Measurements from ENCODE around the gene UBXN2A. TPM values are rescaled to one million over a fixed set of nuclear protein-coding genes. Genes with fewer than 3 reads are reported as not detected.
"Not testable (repeated sequence)": the region's sequence is repeated elsewhere in the genome, so short reads cannot be mapped to it uniquely, and the experiment has no call there.

Gene UBXN2A
- total and polyA plus RNA-seq, 10 donors: 4.3 to 12.4 (median 8.5) TPM

DNA sequence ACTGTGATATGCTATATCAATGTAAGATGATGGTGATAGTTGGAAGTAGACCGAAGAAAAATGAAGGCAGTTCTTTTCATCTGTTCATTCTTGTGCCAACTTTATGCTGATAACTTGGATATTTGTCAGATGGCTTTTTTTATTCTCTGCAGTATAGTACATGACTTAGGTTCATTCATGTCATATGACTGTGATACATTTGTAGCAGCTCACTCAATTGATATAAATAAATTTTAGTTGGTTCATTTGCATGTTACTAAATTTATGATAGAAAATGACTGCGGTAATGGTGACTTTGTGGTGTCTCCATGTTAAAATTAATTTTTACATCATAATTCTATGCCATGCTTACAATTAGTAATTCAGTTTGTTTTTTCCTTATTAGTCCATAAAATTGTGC is 7.1 kb downstream of the UBXN2A start:
- WGBS, 5 donors: 82 to 91% (median 86%) methylated on average over 2 of the region's 2 CpGs
- TF ChIP-seq POLR2AphosphoS5 (IDR thresholded peaks at IDR 0.05): no peak
- no peak for TF ChIP-seq POLR2A (IDR thresholded peaks at IDR 0.05)
- TF ChIP-seq, protein P1, sequence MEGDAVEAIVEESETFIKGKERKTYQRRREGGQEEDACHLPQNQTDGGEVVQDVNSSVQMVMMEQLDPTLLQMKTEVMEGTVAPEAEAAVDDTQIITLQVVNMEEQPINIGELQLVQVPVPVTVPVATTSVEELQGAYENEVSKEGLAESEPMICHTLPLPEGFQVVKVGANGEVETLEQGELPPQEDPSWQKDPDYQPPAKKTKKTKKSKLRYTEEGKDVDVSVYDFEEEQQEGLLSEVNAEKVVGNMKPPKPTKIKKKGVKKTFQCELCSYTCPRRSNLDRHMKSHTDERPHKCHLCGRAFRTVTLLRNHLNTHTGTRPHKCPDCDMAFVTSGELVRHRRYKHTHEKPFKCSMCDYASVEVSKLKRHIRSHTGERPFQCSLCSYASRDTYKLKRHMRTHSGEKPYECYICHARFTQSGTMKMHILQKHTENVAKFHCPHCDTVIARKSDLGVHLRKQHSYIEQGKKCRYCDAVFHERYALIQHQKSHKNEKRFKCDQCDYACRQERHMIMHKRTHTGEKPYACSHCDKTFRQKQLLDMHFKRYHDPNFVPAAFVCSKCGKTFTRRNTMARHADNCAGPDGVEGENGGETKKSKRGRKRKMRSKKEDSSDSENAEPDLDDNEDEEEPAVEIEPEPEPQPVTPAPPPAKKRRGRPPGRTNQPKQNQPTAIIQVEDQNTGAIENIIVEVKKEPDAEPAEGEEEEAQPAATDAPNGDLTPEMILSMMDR (IDR thresholded peaks at IDR 0.05 in 8 of 11, conservative IDR thresholded peaks at IDR 0.05 in 3 of 11): no peak
- Histone ChIP-seq H3K9me3 (no peaks in the 10 kb centered on the region), H3K27ac (no peak overlapping the region), H3K4me3 (no peak overlapping the region), H3K36me3 (no peaks in the 10 kb centered on the region), H3K27me3 (replicated peaks in 1 of 7) (no peaks in the 10 kb centered on the region), H3K4me1 (peaks cover 0 to 2% (median 0%) of the 10 kb centered on the region in 6 donors)
- DNase-seq: no peak
- intact Hi-C loops (cut with DNase I; ENCODE audit: low total_unique reads): no loop called here

DNA sequence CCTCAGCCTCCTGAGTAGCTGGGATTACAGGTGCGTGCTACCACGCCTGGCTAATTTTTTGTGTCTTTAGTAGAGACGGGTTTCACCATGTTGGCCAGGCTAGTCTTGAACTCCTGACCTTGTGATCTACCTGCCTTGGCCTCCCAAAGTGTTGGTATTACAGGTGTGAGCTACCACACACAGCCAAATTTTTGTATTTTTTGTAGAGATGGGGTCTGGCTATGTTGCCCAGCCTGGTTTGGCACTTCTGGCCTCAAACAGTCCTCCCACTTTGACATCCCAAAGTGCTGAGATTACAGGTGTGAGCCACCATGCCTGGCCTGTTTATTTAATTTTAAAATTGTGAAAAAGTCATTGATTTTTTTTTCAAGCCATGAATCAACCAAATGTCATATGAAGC is 12.3 kb downstream of the UBXN2A start:
- intact Hi-C loops (cut with DNase I; ENCODE audit: low total_unique reads): not testable (repeated sequence)

DNA sequence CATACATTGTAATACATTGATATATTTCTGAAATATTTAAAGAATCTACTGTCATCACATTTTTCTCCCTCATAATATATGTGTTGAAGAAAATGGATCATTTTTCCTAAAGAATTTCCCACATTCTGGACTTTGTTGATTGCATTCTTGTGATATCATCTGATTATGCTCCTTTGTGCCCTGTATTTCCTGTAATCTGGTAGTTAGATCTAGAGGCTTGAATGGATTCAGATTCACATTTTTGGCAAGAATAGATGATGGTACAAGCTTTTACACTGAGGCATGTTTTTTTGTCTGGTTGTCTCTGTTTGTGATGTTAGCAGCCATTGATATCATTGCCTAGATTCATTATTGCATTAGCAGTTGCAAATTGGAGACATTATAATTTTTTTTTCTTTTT is 13.4 kb downstream of the UBXN2A start:
- TF ChIP-seq POLR2AphosphoS5 (IDR thresholded peaks at IDR 0.05): no peak
- H3K27ac ChIP-seq: no peak overlapping the region
- no peaks in the 10 kb centered on the region for H3K9me3 ChIP-seq
- no peak overlapping the region for H3K4me3 ChIP-seq
- no peaks in the 10 kb centered on the region for H3K27me3 ChIP-seq (replicated peaks in 1 of 7)
- intact Hi-C loops (cut with DNase I; ENCODE audit: low total_unique reads): no loop called here
- H3K36me3 ChIP-seq: peaks cover 0 to 7% (median 0%) of the 10 kb centered on the region in 6 donors
- H3K4me1 ChIP-seq: no peaks in the 10 kb centered on the region
- no peak for DNase-seq

More for the DNA sequence above, 12.3 kb downstream of the UBXN2A start:
- not testable (repeated sequence) for H3K4me1 ChIP-seq; H3K27ac ChIP-seq; H3K27me3 ChIP-seq (replicated peaks in 1 of 7); DNase-seq; H3K4me3 ChIP-seq; H3K36me3 ChIP-seq; H3K9me3 ChIP-seq
- WGBS, 5 donors: 96 to 100% (median 98%) methylated on average over 3 of the region's 3 CpGs

DNA sequence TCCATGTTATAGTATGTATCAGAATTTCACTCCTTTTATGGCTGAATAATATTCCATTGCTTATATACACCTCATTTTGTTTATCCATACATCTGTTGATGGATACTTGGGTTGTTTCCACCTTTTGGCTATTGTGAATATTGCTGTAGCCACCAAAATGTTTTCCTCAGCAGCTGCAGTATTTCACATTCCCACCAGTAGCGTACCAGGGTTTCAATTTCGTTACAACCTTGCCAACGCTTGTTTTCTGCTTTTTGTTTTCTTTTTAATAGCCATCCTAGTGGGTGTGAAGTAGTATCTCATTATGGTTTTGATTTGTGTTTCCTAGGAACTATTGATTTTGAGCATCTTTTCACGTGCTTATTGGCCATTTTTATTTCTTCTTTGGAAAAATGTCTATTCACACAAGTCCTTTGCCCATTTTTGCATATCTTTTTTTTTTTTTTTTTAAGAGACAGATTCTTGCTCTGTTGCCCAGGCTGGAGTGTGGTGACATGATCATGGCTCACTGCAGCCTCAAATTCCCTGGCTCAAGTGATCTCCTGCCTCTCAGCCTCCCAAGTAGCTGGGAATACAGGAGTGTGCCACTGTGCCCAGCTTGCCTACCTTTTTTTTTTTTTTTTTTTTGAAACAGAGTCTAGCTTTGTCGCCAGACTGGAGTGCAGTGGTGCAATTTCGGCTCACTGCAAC is 14.2 kb downstream of the UBXN2A start:
- Histone ChIP-seq H3K27ac (no peak overlapping the region), H3K4me1 (no peaks in the 10 kb centered on the region), H3K27me3 (replicated peaks in 1 of 7) (no peaks in the 10 kb centered on the region), H3K36me3 (peaks cover 0 to 16% (median 0%) of the 10 kb centered on the region in 6 donors), H3K9me3 (no peaks in the 10 kb centered on the region), H3K4me3 (no peak overlapping the region)
- TF ChIP-seq POLR2AphosphoS5 (IDR thresholded peaks at IDR 0.05) (no peak), POLR2A (IDR thresholded peaks at IDR 0.05) (no peak)
- TF ChIP-seq, protein P1 (IDR thresholded peaks at IDR 0.05 in 8 of 11, conservative IDR thresholded peaks at IDR 0.05 in 3 of 11): no peak
- intact Hi-C loops (cut with DNase I; ENCODE audit: low total_unique reads): no loop called here
- no peak for DNase-seq
- WGBS, 5 donors: 88 to 93% (median 89%) methylated on average over 6 of the region's 6 CpGs

DNA sequence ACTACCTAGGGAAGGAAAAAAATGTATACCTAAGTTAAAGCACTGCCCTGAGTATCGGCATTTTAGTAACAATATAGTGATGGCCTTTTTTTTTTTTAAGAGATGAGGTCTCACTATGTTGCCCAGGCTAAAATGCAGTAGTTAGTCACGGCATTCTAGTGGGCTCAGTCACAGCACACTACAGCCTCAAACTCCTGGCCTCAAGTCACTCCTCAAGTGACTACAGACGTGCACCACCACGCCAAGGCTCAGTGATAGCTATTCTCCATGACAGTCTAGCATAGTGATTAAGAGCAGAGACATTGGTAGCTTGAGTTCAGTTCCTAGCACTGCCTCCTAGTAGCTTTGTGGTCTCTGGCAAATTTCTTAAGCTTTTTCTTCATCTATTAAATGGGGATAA is 27.6 kb downstream of the UBXN2A start:
- no peak overlapping the region for H3K27ac ChIP-seq
- H3K27me3 ChIP-seq (replicated peaks in 1 of 7): no peaks in the 10 kb centered on the region
- H3K36me3 ChIP-seq: peaks cover 3 to 43% (median 10%) of the 10 kb centered on the region in 6 donors
- no peak overlapping the region for H3K4me3 ChIP-seq
- TF ChIP-seq, protein P1 (IDR thresholded peaks at IDR 0.05 in 8 of 11, conservative IDR thresholded peaks at IDR 0.05 in 3 of 11): no peak
- TF ChIP-seq POLR2A (IDR thresholded peaks at IDR 0.05) (no peak), POLR2AphosphoS5 (IDR thresholded peaks at IDR 0.05) (no peak)
- DNase-seq: no peak
- no peaks in the 10 kb centered on the region for H3K9me3 ChIP-seq
- 94 to 97% (median 97%) methylated on average over 4 of the region's 4 CpGs for WGBS, 5 donors
- no peaks in the 10 kb centered on the region for H3K4me1 ChIP-seq
- intact Hi-C loops (cut with DNase I; ENCODE audit: low total_unique reads): no loop called here
